ENCODE results near the gene TBC1D22A.

- TF ChIP-seq, protein P1, sequence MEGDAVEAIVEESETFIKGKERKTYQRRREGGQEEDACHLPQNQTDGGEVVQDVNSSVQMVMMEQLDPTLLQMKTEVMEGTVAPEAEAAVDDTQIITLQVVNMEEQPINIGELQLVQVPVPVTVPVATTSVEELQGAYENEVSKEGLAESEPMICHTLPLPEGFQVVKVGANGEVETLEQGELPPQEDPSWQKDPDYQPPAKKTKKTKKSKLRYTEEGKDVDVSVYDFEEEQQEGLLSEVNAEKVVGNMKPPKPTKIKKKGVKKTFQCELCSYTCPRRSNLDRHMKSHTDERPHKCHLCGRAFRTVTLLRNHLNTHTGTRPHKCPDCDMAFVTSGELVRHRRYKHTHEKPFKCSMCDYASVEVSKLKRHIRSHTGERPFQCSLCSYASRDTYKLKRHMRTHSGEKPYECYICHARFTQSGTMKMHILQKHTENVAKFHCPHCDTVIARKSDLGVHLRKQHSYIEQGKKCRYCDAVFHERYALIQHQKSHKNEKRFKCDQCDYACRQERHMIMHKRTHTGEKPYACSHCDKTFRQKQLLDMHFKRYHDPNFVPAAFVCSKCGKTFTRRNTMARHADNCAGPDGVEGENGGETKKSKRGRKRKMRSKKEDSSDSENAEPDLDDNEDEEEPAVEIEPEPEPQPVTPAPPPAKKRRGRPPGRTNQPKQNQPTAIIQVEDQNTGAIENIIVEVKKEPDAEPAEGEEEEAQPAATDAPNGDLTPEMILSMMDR (IDR thresholded peaks at IDR 0.05), result no peak
- TF ChIP-seq POLR2A (IDR thresholded peaks at IDR 0.05), result no peak
These were observed 456.2 kb downstream of the TBC1D22A start for GRCh38 chr22:47218671-47219070.
